ENCODE measurements around the gene SLMAP. TPM values are rescaled to one million over a fixed set of nuclear protein-coding genes. Genes with fewer than 3 reads are reported as not detected.

Gene SLMAP
- polyA plus RNA-seq, 4 donors = 24.7 to 39.8 (median 32.7) TPM

DNA sequence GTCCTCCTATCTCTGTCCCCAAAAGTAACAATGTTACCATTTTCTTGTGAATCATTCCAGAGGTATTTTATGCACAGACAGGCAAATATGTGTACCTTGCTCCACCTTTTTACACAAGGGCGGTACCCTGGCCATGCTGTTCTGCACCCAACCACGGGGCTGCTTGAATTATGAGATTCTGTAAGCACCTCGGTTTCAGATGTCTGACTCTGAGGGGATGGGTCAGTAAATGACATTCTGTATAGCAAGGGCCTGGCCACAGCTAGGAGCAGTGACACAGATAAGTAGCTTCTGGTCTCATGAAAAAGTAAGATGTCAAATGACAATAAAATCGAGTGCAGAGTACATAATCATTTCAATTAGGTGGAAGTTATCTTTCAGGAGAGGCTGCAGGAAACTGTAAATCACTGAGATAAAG, 221.7 kb downstream of the SLMAP start:
- no peaks in the 10 kb centered on the region for H3K27me3 ChIP-seq (ENCODE audit: control insufficient read depth in 3 of 3, insufficient read depth in 3 of 3, low read length in 3 of 3)
- H3K27ac ChIP-seq (ENCODE audit: low read depth in 1 of 3, low read length in 2 of 3) = peak overlapping the region in 1 of 3 donors; percentile 79
- no peaks in the 10 kb centered on the region for H3K9me3 ChIP-seq (ENCODE audit: control insufficient read depth in 2 of 2, insufficient read depth in 1 of 2, low read depth in 1 of 2, low read length in 1 of 2)
- 8 to 37% (median 20%) methylated on average over 4 of the region's 4 CpGs for WGBS, 3 donors
- FAIRE-seq = no peak
- H3K36me3 ChIP-seq (ENCODE audit: control insufficient read depth in 3 of 3, insufficient read depth in 2 of 3, low read depth in 1 of 3, low read length in 3 of 3) = no peaks in the 10 kb centered on the region
- peaks cover 0 to 73% (median 6%) of the 10 kb centered on the region in 3 donors for H3K4me1 ChIP-seq (ENCODE audit: control insufficient read depth in 3 of 3, insufficient read depth in 2 of 3, low read depth in 1 of 3, low read length in 2 of 3)
- H3K4me3 ChIP-seq (ENCODE audit: low read depth in 1 of 3, low read length in 3 of 3) = no peak overlapping the region
- peak; percentile 87 to 89 for DNase-seq

DNA sequence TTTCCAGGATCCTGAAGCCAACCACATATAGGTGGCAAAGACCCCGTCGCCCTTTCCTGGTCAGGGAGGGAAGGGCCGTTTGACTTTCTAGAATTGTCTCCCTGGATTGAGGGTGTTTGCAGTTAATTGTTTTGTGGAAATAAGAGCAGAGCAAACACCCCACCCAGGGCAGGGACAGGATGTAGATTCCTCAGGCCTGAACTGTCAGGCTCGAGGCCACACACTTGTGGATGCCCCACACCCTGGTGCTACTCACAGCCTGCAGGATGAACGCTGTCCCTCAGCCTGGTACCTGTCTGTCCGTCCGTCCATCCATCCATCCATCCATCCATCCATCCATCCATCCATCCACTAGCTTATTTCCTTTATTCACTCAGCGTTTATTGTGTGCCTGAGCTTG, 222.2 kb downstream of the SLMAP start:
- DNase-seq (no peak), FAIRE-seq (no peak)
- Histone ChIP-seq H3K9me3 (ENCODE audit: control insufficient read depth in 2 of 2, insufficient read depth in 1 of 2, low read depth in 1 of 2, low read length in 1 of 2) (no peaks in the 10 kb centered on the region), H3K27me3 (ENCODE audit: control insufficient read depth in 3 of 3, insufficient read depth in 3 of 3, low read length in 3 of 3) (no peaks in the 10 kb centered on the region), H3K4me1 (ENCODE audit: control insufficient read depth in 3 of 3, insufficient read depth in 2 of 3, low read depth in 1 of 3, low read length in 2 of 3) (peaks cover 0 to 73% (median 6%) of the 10 kb centered on the region in 3 donors), H3K27ac (ENCODE audit: low read depth in 1 of 3, low read length in 2 of 3) (peak overlapping the region; percentile 15 to 79 (median 45)), H3K36me3 (ENCODE audit: control insufficient read depth in 3 of 3, insufficient read depth in 2 of 3, low read depth in 1 of 3, low read length in 3 of 3) (no peaks in the 10 kb centered on the region), H3K4me3 (ENCODE audit: low read depth in 1 of 3, low read length in 3 of 3) (no peak overlapping the region)
- WGBS, 3 donors = 50 to 59% (median 59%) methylated on average over 8 of the region's 8 CpGs

Other genes starting within 250 kb of the SLMAP start
- gene DNAH12, start 212.0 kb upstream of the SLMAP start, polyA plus RNA-seq = 1 to 10 TPM in 1 of 4 donors, under 1 TPM in 1, not detected in 2; 0.10 to 2.1 TPM
- gene PDE12, start 200.0 kb upstream of the SLMAP start, polyA plus RNA-seq = 10 to 100 TPM in 1 of 4 donors, 1 to 10 TPM in 3; 4.0 to 12.5 (median 5.5) TPM
- gene ARF4, start 159.0 kb upstream of the SLMAP start, polyA plus RNA-seq = 100 to 1,000 TPM; 157 to 200 (median 174) TPM
- gene DENND6A, start 63.2 kb upstream of the SLMAP start, polyA plus RNA-seq = 10 to 100 TPM in 1 of 4 donors, 1 to 10 TPM in 3; 6.9 to 17.6 (median 7.8) TPM